Measurements from ENCODE around the gene MTMR6.

MTMR6 gene

GRCh38 chr13:25217023-25217885, 70.0 kb downstream of the MTMR6 start:
- no peak for TF ChIP-seq CTCF (conservative IDR thresholded peaks at IDR 0.05; ENCODE audit: low read length)
- no peak for TF ChIP-seq EZH2phosphoT487 (IDR thresholded peaks at IDR 0.05; ENCODE audit: borderline replicate concordance)
- H3K79me2 ChIP-seq (ENCODE audit: insufficient read depth, low read length), result no peaks in the 10 kb centered on the region
- no peak overlapping the region for H2AFZ ChIP-seq (ENCODE audit: low read length)
- no peaks in the 10 kb centered on the region for H3K27me3 ChIP-seq (ENCODE audit: insufficient read depth, low read length, poor library complexity, severe bottlenecking)
- H3K4me2 ChIP-seq (ENCODE audit: low read depth, low read length, poor library complexity, severe bottlenecking), result no peak overlapping the region
- H3K4me1 ChIP-seq (ENCODE audit: insufficient read depth, low read length, poor library complexity, severe bottlenecking), result no peaks in the 10 kb centered on the region
- H3F3A ChIP-seq (ENCODE audit: low read depth), result no peaks in the 10 kb centered on the region
- no peaks in the 10 kb centered on the region for H3K36me3 ChIP-seq (ENCODE audit: insufficient read depth, low read length)
- no peaks in the 10 kb centered on the region for H3K9me3 ChIP-seq (ENCODE audit: insufficient read depth, low read depth, low read length)
- H4K20me1 ChIP-seq (ENCODE audit: insufficient read depth, low read length, poor library complexity, severe bottlenecking), result no peaks in the 10 kb centered on the region
- H3K4me3 ChIP-seq (ENCODE audit: low read length, poor library complexity, severe bottlenecking), result no peak overlapping the region
- H3K9ac ChIP-seq (ENCODE audit: low read depth, low read length, poor library complexity, severe bottlenecking), result no peak overlapping the region
- H3K9me2 ChIP-seq (replicated peaks; ENCODE audit: low read depth, low read length), result no peaks in the 10 kb centered on the region

- Histone ChIP-seq H4K20me1 (ENCODE audit: insufficient read depth, low read length, poor library complexity, severe bottlenecking) (no peaks in the 10 kb centered on the region), H3F3A (ENCODE audit: low read depth) (no peaks in the 10 kb centered on the region), H2AFZ (ENCODE audit: low read length) (no peak overlapping the region), H3K9ac (ENCODE audit: low read depth, low read length, poor library complexity, severe bottlenecking) (no peak overlapping the region), H3K36me3 (ENCODE audit: insufficient read depth, low read length) (no peaks in the 10 kb centered on the region), H3K4me3 (ENCODE audit: low read length, poor library complexity, severe bottlenecking) (no peak overlapping the region), H3K9me2 (replicated peaks; ENCODE audit: low read depth, low read length) (no peaks in the 10 kb centered on the region), H3K79me2 (ENCODE audit: insufficient read depth, low read length) (no peaks in the 10 kb centered on the region), H3K4me1 (ENCODE audit: insufficient read depth, low read length, poor library complexity, severe bottlenecking) (no peaks in the 10 kb centered on the region), H3K4me2 (ENCODE audit: low read depth, low read length, poor library complexity, severe bottlenecking) (no peak overlapping the region), H3K27me3 (ENCODE audit: insufficient read depth, low read length, poor library complexity, severe bottlenecking) (no peaks in the 10 kb centered on the region), H3K9me3 (ENCODE audit: insufficient read depth, low read depth, low read length) (no peaks in the 10 kb centered on the region)
- TF ChIP-seq CTCF (conservative IDR thresholded peaks at IDR 0.05; ENCODE audit: low read length), result no peak
- no peak for TF ChIP-seq EZH2phosphoT487 (IDR thresholded peaks at IDR 0.05; ENCODE audit: borderline replicate concordance)
Observed at GRCh38 chr13:25215253-25215575, 72.1 kb downstream of the MTMR6 start.

DNA sequence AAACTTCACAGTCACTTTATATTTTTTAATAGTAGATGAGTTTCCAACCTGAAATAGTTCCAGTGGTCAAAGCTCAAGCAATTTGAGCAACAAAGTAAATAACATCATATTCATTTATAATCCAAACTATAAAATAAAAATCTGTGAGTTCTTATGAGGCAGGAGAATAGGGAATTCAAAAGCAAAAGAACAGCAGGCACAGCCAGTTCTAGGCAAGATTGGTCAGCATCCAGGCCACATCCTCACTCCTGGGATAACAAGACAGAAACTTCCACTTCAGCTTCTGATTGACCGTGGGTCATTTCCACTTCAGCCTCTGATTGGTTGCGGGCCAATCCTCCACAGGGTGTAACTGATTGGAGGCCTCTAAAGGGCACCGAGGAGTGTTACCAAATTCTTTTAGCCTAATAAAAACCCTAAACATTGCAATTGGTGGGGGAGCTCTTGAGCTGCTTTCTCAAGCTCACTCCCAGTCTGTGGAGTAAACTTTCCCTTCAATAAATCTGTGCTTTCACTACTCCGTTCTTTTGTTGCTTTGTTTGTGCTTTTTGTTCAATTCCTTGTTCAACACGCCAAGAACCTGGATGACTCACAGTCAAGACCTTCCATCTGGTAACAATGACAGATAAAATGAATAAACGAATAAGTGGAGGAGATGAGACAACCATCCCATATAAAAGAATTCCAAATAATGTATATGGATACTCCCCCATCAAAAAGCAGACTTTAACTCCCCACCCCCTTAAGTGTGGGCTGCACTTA, 72.6 kb downstream of the MTMR6 start:
- no peaks in the 10 kb centered on the region for H3K4me1 ChIP-seq (ENCODE audit: insufficient read depth, low read length, poor library complexity, severe bottlenecking)
- no peak overlapping the region for H3K4me2 ChIP-seq (ENCODE audit: low read depth, low read length, poor library complexity, severe bottlenecking)
- no peak overlapping the region for H3K4me3 ChIP-seq (ENCODE audit: low read length, poor library complexity, severe bottlenecking)
- H3F3A ChIP-seq (ENCODE audit: low read depth), result no peaks in the 10 kb centered on the region
- TF ChIP-seq CTCF (conservative IDR thresholded peaks at IDR 0.05; ENCODE audit: low read length) (no peak), EZH2phosphoT487 (IDR thresholded peaks at IDR 0.05; ENCODE audit: borderline replicate concordance) (no peak)
- no peak overlapping the region for H2AFZ ChIP-seq (ENCODE audit: low read length)
- H4K20me1 ChIP-seq (ENCODE audit: insufficient read depth, low read length, poor library complexity, severe bottlenecking), result no peaks in the 10 kb centered on the region
- no peaks in the 10 kb centered on the region for H3K79me2 ChIP-seq (ENCODE audit: insufficient read depth, low read length)
- H3K9me2 ChIP-seq (replicated peaks; ENCODE audit: low read depth, low read length), result no peaks in the 10 kb centered on the region
- no peak overlapping the region for H3K9ac ChIP-seq (ENCODE audit: low read depth, low read length, poor library complexity, severe bottlenecking)
- no peaks in the 10 kb centered on the region for H3K27me3 ChIP-seq (ENCODE audit: insufficient read depth, low read length, poor library complexity, severe bottlenecking)
- H3K9me3 ChIP-seq (ENCODE audit: insufficient read depth, low read depth, low read length), result no peaks in the 10 kb centered on the region
- no peaks in the 10 kb centered on the region for H3K36me3 ChIP-seq (ENCODE audit: insufficient read depth, low read length)
